ENCODE results near the gene CD99. TPM values are rescaled to one million over a fixed set of nuclear protein-coding genes. Genes with fewer than 3 reads are reported as not detected.

CD99 gene
- total RNA-seq, 1 experiment from 2014 or later: 92.1 TPM

DNA sequence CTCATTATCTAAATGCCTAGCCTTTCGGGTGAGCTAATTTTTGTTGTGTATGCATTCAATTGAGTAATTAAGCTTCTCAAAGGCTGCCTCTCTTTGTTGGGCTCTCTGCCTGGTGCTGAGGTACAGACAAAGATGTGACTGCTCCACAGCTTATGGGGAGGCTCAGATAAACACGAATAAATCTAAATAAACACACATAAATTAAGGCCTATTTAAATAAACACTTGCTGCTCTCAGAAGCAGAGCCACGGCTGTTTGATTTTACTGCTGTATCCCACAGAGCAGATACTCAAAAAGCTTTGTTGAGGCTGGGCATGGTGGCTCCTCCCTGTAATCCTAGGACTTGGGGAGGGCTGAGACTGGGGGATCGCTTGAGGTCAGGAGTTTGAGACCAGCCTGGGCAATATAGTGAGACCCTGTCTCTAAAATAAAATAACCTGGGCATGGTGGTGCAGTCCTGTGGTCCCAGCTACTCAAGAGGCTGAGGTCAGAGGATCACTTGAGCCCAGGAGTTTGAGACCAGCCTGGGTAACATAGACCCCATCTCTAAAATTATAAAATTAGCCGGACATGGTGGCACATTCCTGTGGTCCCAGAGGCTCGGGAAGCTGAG is 8.4 kb upstream of the CD99 start:
- Histone ChIP-seq H3K27me3 (ENCODE audit: insufficient read depth, low read length) (no peaks in the 10 kb centered on the region), H3K4me1 (ENCODE audit: insufficient read depth, low read length) (no peaks in the 10 kb centered on the region), H3T11ph (ENCODE audit: low read length) (no peak overlapping the region), H4K20me1 (ENCODE audit: control insufficient read depth, insufficient read depth, insufficient read length) (no peaks in the 10 kb centered on the region), H2AK5ac (ENCODE audit: insufficient read length, low read length) (no peak overlapping the region), H3K23ac (ENCODE audit: insufficient read length, low read depth, low read length) (no peak overlapping the region), H3K4ac (ENCODE audit: low read depth, low read length) (no peak overlapping the region), H4K5ac (ENCODE audit: insufficient read length, low read depth, low read length) (no peak overlapping the region), H3K79me2 (ENCODE audit: insufficient read depth, low read length) (no peaks in the 10 kb centered on the region), H3K79me1 (ENCODE audit: insufficient read depth, low read depth, low read length, poor library complexity, severe bottlenecking) (no peaks in the 10 kb centered on the region), H3K23me2 (ENCODE audit: insufficient read length, low read depth, low read length, poor library complexity, severe bottlenecking) (no peaks in the 10 kb centered on the region), H2BK20ac (ENCODE audit: low read depth, low read length, poor library complexity, severe bottlenecking) (no peak overlapping the region), H3K18ac (ENCODE audit: insufficient read length, low read depth, low read length) (no peak overlapping the region), H4K91ac (ENCODE audit: insufficient read length, low read depth, low read length) (no peak overlapping the region), H3K27ac (ENCODE audit: insufficient read length, low read depth, low read length) (no peak overlapping the region), H3K14ac (ENCODE audit: insufficient read depth, low read length) (no peak overlapping the region), H3K56ac (ENCODE audit: insufficient read length, low read depth, low read length) (no peak overlapping the region), H3K9ac (ENCODE audit: extremely low read depth, insufficient read length, low read length) (no peak overlapping the region), H2BK12ac (ENCODE audit: insufficient read length, low read depth, low read length) (no peak overlapping the region), H2BK15ac (ENCODE audit: low read depth, low read length) (no peak overlapping the region), H3K4me2 (ENCODE audit: insufficient read depth, insufficient read length, low read length) (no peak overlapping the region), H2BK120ac (ENCODE audit: low read depth, low read length, poor library complexity, severe bottlenecking) (no peak overlapping the region), H4K8ac (replicated peaks; ENCODE audit: insufficient read length, low read depth, low read length) (no peak overlapping the region), H3K9me3 (ENCODE audit: control insufficient read depth, low read depth, low read length) (no peaks in the 10 kb centered on the region), H2AFZ (ENCODE audit: low read length) (no peak overlapping the region), H2BK5ac (ENCODE audit: insufficient read length, low read length) (no peak overlapping the region)
- TF ChIP-seq, protein P1, sequence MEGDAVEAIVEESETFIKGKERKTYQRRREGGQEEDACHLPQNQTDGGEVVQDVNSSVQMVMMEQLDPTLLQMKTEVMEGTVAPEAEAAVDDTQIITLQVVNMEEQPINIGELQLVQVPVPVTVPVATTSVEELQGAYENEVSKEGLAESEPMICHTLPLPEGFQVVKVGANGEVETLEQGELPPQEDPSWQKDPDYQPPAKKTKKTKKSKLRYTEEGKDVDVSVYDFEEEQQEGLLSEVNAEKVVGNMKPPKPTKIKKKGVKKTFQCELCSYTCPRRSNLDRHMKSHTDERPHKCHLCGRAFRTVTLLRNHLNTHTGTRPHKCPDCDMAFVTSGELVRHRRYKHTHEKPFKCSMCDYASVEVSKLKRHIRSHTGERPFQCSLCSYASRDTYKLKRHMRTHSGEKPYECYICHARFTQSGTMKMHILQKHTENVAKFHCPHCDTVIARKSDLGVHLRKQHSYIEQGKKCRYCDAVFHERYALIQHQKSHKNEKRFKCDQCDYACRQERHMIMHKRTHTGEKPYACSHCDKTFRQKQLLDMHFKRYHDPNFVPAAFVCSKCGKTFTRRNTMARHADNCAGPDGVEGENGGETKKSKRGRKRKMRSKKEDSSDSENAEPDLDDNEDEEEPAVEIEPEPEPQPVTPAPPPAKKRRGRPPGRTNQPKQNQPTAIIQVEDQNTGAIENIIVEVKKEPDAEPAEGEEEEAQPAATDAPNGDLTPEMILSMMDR (conservative IDR thresholded peaks at IDR 0.05): no peak
- H3K4me3 Mint-ChIP-seq: no peak overlapping the region
- WGBS (ENCODE audit: extremely low coverage, insufficient read length, low lambda C conversion rate): no CpG with 5 or more reads among the region's 6 CpGs
- no peaks in the 10 kb centered on the region; a peak in 1 of 7 replicates for H3K36me3 Mint-ChIP-seq (ENCODE audit: insufficient read depth in 1 of 3, low read depth in 3 of 3)
- DNase-seq: no peak
- H3K27ac Mint-ChIP-seq: no peak overlapping the region
- peaks cover 8 to 14% of the 10 kb centered on the region in 2 experiments for H3K4me1 Mint-ChIP-seq
- no peaks in the 10 kb centered on the region for H3K9me3 Mint-ChIP-seq
- peaks cover 4% of the 10 kb centered on the region for H3K27me3 Mint-ChIP-seq (ENCODE audit: low read depth)
